ENCODE measurements around the gene RETREG3.

Gene RETREG3

GRCh38 chr17:42538482-42538881 lies 70.7 kb downstream of the RETREG3 start:
- no peak overlapping the region for H3K4me3 ChIP-seq (ENCODE audit: low read length)
- no peak for DNase-seq (ENCODE audit: low read depth)
- TF ChIP-seq CTCF (IDR thresholded peaks at IDR 0.05; ENCODE audit: insufficient read depth, low read depth, low read length, missing control alignments) = no peak

GRCh38 chr17:42537826-42538451 lies 71.2 kb downstream of the RETREG3 start:
- H3K4me3 ChIP-seq (ENCODE audit: low read length) = no peak overlapping the region
- TF ChIP-seq CTCF (IDR thresholded peaks at IDR 0.05; ENCODE audit: insufficient read depth, low read depth, low read length, missing control alignments) = no peak
- no peak for DNase-seq (ENCODE audit: low read depth)

- peak overlapping the region; percentile 62 for H3K4me3 ChIP-seq (ENCODE audit: low read length)
- DNase-seq (ENCODE audit: low read depth) = no peak
- TF ChIP-seq CTCF (IDR thresholded peaks at IDR 0.05; ENCODE audit: insufficient read depth, low read depth, low read length, missing control alignments) = no peak
These were observed 71.9 kb downstream of the RETREG3 start for GRCh38 chr17:42537156-42537805.

GRCh38 chr17:42536372-42537155 lies 72.6 kb downstream of the RETREG3 start:
- DNase-seq (ENCODE audit: low read depth) = peak; percentile 56
- no peak for TF ChIP-seq CTCF (IDR thresholded peaks at IDR 0.05; ENCODE audit: insufficient read depth, low read depth, low read length, missing control alignments)
- H3K4me3 ChIP-seq (ENCODE audit: low read length) = peak overlapping the region; percentile 62

- no peak for TF ChIP-seq CTCF (IDR thresholded peaks at IDR 0.05; ENCODE audit: insufficient read depth, low read depth, low read length, missing control alignments)
- DNase-seq (ENCODE audit: low read depth) = peak; percentile 73
These were observed 73.2 kb downstream of the RETREG3 start, which contains the start of gene NAGLU for GRCh38 chr17:42536048-42536371. Gene NAGLU, plus strand, starts transcription at chr17:42536241. Its CDS starts 32 bp downstream, at chr17:42536273.

GRCh38 chr17:42535155-42536047 lies 73.8 kb downstream of the RETREG3 start:
- no peak for TF ChIP-seq CTCF (IDR thresholded peaks at IDR 0.05; ENCODE audit: insufficient read depth, low read depth, low read length, missing control alignments)
- DNase-seq (ENCODE audit: low read depth) = no peak
- peak overlapping the region; percentile 58 for H3K4me3 ChIP-seq (ENCODE audit: low read length)

More at GRCh38 chr17:42536048-42536371, 73.2 kb downstream of the RETREG3 start, which contains the start of gene NAGLU:
- H3K4me3 ChIP-seq (ENCODE audit: low read length) = peak within 1 kb of the TSS; percentile 62
